Measurements from ENCODE around the gene ZMYND8.

ZMYND8 gene

DNA sequence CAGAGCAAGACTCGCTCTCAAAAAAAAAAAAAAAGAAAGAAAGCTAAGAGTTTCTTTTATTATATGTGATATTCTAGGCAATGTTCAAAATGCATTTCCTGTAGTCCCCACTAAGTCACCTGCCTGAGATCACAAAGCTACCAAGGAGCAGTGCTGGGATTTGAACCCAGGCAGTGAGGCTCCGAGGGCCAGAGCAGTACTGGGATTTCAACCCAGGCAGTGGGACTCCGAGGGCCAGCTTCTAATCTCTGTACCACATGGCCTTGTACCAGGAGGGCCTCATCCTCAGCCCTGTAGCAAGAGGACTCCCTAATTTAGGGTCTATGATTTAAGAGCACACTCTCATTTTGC lies 39.7 kb downstream of the ZMYND8 start:
- no peaks in the 10 kb centered on the region for H3K27me3 ChIP-seq (replicated peaks; ENCODE audit: insufficient read depth, low read length)
- no peak overlapping the region for H3K27ac ChIP-seq (ENCODE audit: low read length)
- H3K4me3 ChIP-seq (ENCODE audit: low read length) = no peak overlapping the region
- H3K9me3 ChIP-seq (replicated peaks; ENCODE audit: insufficient read depth, low read length) = no peaks in the 10 kb centered on the region
- H3K9me2 ChIP-seq (replicated peaks; ENCODE audit: insufficient read depth, low read length) = no peaks in the 10 kb centered on the region
- H3K4me2 ChIP-seq (ENCODE audit: low read depth, low read length) = no peak overlapping the region
- no peak overlapping the region for H2AFZ ChIP-seq (ENCODE audit: low read length)
- H3F3A ChIP-seq (ENCODE audit: insufficient read depth, low read length) = no peaks in the 10 kb centered on the region
- H3K4me1 ChIP-seq (ENCODE audit: low read length) = no peaks in the 10 kb centered on the region
- no peak for DNase-seq
- 0 out of 2 replicates have a peak, but pooled peaks cover 3% of the 10 kb centered on the region for H3K36me3 ChIP-seq (replicated peaks; ENCODE audit: insufficient read depth, low read length)
- no peak overlapping the region for H3K9ac ChIP-seq (ENCODE audit: low read length)
- no peak for TF ChIP-seq EZH2phosphoT487 (IDR thresholded peaks at IDR 0.05; ENCODE audit: low read length)
- TF ChIP-seq EZH2 (optimal IDR thresholded peaks at IDR 0.05; ENCODE audit: low read depth, low read length) = no peak
- TF ChIP-seq, protein P1, sequence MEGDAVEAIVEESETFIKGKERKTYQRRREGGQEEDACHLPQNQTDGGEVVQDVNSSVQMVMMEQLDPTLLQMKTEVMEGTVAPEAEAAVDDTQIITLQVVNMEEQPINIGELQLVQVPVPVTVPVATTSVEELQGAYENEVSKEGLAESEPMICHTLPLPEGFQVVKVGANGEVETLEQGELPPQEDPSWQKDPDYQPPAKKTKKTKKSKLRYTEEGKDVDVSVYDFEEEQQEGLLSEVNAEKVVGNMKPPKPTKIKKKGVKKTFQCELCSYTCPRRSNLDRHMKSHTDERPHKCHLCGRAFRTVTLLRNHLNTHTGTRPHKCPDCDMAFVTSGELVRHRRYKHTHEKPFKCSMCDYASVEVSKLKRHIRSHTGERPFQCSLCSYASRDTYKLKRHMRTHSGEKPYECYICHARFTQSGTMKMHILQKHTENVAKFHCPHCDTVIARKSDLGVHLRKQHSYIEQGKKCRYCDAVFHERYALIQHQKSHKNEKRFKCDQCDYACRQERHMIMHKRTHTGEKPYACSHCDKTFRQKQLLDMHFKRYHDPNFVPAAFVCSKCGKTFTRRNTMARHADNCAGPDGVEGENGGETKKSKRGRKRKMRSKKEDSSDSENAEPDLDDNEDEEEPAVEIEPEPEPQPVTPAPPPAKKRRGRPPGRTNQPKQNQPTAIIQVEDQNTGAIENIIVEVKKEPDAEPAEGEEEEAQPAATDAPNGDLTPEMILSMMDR (IDR thresholded peaks at IDR 0.05; ENCODE audit: low read length) = no peak
- H4K20me1 ChIP-seq (ENCODE audit: insufficient read depth, low read length) = peaks cover 51% of the 10 kb centered on the region
- H3K79me2 ChIP-seq (ENCODE audit: low read length) = peaks cover 99% of the 10 kb centered on the region

DNA sequence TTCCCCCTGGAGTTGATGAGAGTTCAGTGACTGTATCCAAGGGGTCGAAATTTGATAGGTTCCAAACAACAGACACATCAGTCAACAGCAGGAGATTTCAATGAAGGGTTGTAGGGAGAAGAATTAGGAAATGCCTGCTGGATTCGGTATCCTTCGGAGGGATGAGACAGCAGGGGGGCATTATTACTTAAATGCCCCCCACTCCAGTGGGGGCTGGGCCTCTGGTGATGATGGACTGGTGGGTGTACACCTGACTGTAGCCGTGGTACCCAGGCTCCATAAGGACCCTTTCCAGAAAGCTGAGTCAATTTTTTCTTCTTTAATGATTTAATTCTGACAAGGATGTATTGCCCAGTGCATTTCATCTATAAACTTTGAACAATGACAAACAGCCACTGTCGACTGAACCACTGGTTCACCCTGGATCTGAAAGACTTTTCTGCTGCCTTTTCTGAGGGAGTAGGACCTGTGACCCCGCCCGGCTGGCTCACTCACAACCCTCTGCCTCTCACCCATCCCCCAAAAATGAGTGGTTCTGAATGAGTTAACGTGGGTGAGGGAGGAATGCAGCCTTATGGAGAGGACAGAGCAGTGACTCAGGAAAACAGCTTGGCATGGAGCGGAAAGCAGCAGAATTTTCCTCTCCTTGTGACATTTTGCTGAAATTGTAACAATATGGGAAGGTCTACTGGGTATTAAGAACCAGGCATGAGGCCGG lies 41.0 kb downstream of the ZMYND8 start:
- no peak overlapping the region for H3K27ac ChIP-seq (ENCODE audit: low read length)
- TF ChIP-seq EZH2phosphoT487 (IDR thresholded peaks at IDR 0.05; ENCODE audit: low read length) (no peak), EZH2 (optimal IDR thresholded peaks at IDR 0.05; ENCODE audit: low read depth, low read length) (no peak)
- TF ChIP-seq, protein P1 (IDR thresholded peaks at IDR 0.05; ENCODE audit: low read length) = no peak
- H3K79me2 ChIP-seq (ENCODE audit: low read length) = peaks cover 99% of the 10 kb centered on the region
- peaks cover 44% of the 10 kb centered on the region for H4K20me1 ChIP-seq (ENCODE audit: insufficient read depth, low read length)
- no peaks in the 10 kb centered on the region for H3K4me1 ChIP-seq (ENCODE audit: low read length)
- no peak overlapping the region for H3K9ac ChIP-seq (ENCODE audit: low read length)
- no peak overlapping the region for H2AFZ ChIP-seq (ENCODE audit: low read length)
- H3F3A ChIP-seq (ENCODE audit: insufficient read depth, low read length) = no peaks in the 10 kb centered on the region
- H3K9me3 ChIP-seq (replicated peaks; ENCODE audit: insufficient read depth, low read length) = no peaks in the 10 kb centered on the region
- no peaks in the 10 kb centered on the region for H3K27me3 ChIP-seq (replicated peaks; ENCODE audit: insufficient read depth, low read length)
- H3K36me3 ChIP-seq (replicated peaks; ENCODE audit: insufficient read depth, low read length) = 0 out of 2 replicates have a peak, but pooled peaks cover 7% of the 10 kb centered on the region
- no peak for DNase-seq
- no peak overlapping the region for H3K4me3 ChIP-seq (ENCODE audit: low read length)
- H3K9me2 ChIP-seq (replicated peaks; ENCODE audit: insufficient read depth, low read length) = no peaks in the 10 kb centered on the region
- H3K4me2 ChIP-seq (ENCODE audit: low read depth, low read length) = no peak overlapping the region

DNA sequence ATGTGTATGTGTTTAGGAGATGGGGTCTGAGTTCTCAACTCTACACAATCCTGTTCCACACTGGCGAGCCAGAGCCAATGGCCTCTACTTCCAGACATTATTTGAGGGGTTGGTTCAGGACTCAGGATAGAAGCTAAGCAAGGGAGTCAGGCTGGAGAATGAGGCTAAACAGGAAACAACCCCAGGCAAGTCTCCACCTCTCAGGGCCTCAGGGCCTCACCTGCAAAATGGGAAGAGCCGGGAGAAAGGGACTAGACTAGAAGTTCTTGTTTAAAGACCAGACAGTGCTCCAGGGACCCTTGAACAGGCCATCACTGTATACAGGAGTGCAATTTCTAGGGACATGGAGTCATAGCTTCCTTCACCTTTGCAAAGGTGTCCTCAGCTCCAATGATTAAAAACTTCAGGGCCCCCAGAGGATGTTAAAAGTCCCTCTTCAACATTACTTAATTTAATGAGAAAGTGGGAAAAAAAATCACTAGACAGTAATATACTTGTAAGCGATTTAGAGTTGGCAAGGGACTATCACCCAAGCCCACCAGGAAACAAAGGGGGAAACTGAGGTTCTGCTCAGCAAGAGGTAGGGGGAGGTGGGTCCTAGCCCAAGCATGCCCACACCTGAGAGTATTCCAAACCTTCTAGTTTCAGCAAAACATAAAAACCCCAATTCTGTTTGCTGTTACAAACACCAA lies 41.7 kb downstream of the ZMYND8 start:
- H3K4me1 ChIP-seq (ENCODE audit: low read length) = no peaks in the 10 kb centered on the region
- H3K9me3 ChIP-seq (replicated peaks; ENCODE audit: insufficient read depth, low read length) = no peaks in the 10 kb centered on the region
- no peak overlapping the region for H3K4me3 ChIP-seq (ENCODE audit: low read length)
- DNase-seq = no peak
- peaks cover 99% of the 10 kb centered on the region for H3K79me2 ChIP-seq (ENCODE audit: low read length)
- no peaks in the 10 kb centered on the region for H3K27me3 ChIP-seq (replicated peaks; ENCODE audit: insufficient read depth, low read length)
- H3K9ac ChIP-seq (ENCODE audit: low read length) = no peak overlapping the region
- 0 out of 2 replicates have a peak, but pooled peaks cover 7% of the 10 kb centered on the region for H3K36me3 ChIP-seq (replicated peaks; ENCODE audit: insufficient read depth, low read length)
- H3K4me2 ChIP-seq (ENCODE audit: low read depth, low read length) = no peak overlapping the region
- H4K20me1 ChIP-seq (ENCODE audit: insufficient read depth, low read length) = peaks cover 44% of the 10 kb centered on the region
- H3F3A ChIP-seq (ENCODE audit: insufficient read depth, low read length) = no peaks in the 10 kb centered on the region
- H3K27ac ChIP-seq (ENCODE audit: low read length) = no peak overlapping the region
- H2AFZ ChIP-seq (ENCODE audit: low read length) = no peak overlapping the region
- TF ChIP-seq, protein P1 (IDR thresholded peaks at IDR 0.05; ENCODE audit: low read length) = no peak
- TF ChIP-seq EZH2 (optimal IDR thresholded peaks at IDR 0.05; ENCODE audit: low read depth, low read length) = no peak
- TF ChIP-seq EZH2phosphoT487 (IDR thresholded peaks at IDR 0.05; ENCODE audit: low read length) = no peak
- H3K9me2 ChIP-seq (replicated peaks; ENCODE audit: insufficient read depth, low read length) = no peaks in the 10 kb centered on the region
